GM23248 (cell line): ENCODE measurements around the gene OCSTAMP. TPM values are rescaled to one million over a fixed set of nuclear protein-coding genes. Genes with fewer than 3 reads are reported as not detected.

Experiments used
- DNase-seq: peaks from one replicate; pipeline ENCODE4 v3.0.0-alpha.2; 2015
- H2AFZ ChIP-seq: fragments of 200-600 bp; sonication (generic); 2 replicates; pipeline ENCODE4 v1.6.1; 2016; ENCODE audit warnings: antibody characterized with exemption
- H3F3A ChIP-seq: fragments of 200-600 bp; sonication (generic); 2 replicates; pipeline ENCODE4 v1.6.1; 2016; ENCODE audit warnings: mild to moderate bottlenecking, antibody characterized with exemption, mixed run types; ENCODE audit not compliant: insufficient read depth
- H3K27ac ChIP-seq: fragments of 200-600 bp; sonication (generic); 2 replicates; pipeline ENCODE4 v1.5.1; 2016; ENCODE audit warnings: mild to moderate bottlenecking
- H3K27me3 ChIP-seq: fragments of 200-600 bp; sonication (generic); replicated peaks from 2 replicates; pipeline ENCODE4 v1.6.1; 2016; ENCODE audit warnings: mild to moderate bottlenecking; ENCODE audit not compliant: insufficient read depth
- H3K36me3 ChIP-seq: fragments of 200-600 bp; sonication (generic); 2 replicates; pipeline ENCODE4 v1.6.1; 2016; ENCODE audit warnings: low read depth, mild to moderate bottlenecking
- H3K4me1 ChIP-seq: fragments of 200-600 bp; sonication (generic); 2 replicates; pipeline ENCODE4 v1.6.1; 2016; ENCODE audit warnings: mild to moderate bottlenecking; ENCODE audit not compliant: insufficient read depth
- H3K4me2 ChIP-seq: fragments of 200-600 bp; sonication (generic); one replicate; pipeline ENCODE4 v1.6.1; 2016; ENCODE audit warnings: mild to moderate bottlenecking; ENCODE audit not compliant: unreplicated experiment
- H3K4me3 ChIP-seq: fragments of 200-600 bp; sonication (generic); 2 replicates; pipeline ENCODE4 v1.5.1; 2016; ENCODE audit warnings: mild to moderate bottlenecking
- H3K79me2 ChIP-seq: fragments of 200-600 bp; sonication (generic); 2 replicates; pipeline ENCODE4 v1.6.1; 2016; ENCODE audit warnings: mild to moderate bottlenecking; ENCODE audit not compliant: insufficient read depth
- H3K9ac ChIP-seq: fragments of 200-600 bp; sonication (generic); 2 replicates; pipeline ENCODE4 v1.6.1; 2016; ENCODE audit warnings: mild to moderate bottlenecking
- H3K9me2 ChIP-seq: fragments of 200-600 bp; sonication (generic); 2 replicates; pipeline ENCODE4 v1.6.1; 2016; ENCODE audit warnings: mixed run types, mild to moderate bottlenecking, moderate library complexity; ENCODE audit not compliant: insufficient read depth
- H3K9me3 ChIP-seq: fragments of 200-600 bp; sonication (generic); one replicate; pipeline ENCODE4 v1.6.1; 2017; ENCODE audit warnings: low read depth
- H4K20me1 ChIP-seq: fragments of 200-600 bp; sonication (generic); 2 replicates; pipeline ENCODE4 v1.6.0; 2016; ENCODE audit not compliant: insufficient read depth
- EZH2 ChIP-seq: fragments of 200-600 bp; sonication (generic); IDR thresholded peaks from 2 replicates; pipeline ENCODE4 v1.6.1; 2018; ENCODE audit warnings: antibody characterized with exemption, mild to moderate bottlenecking; ENCODE audit not compliant: insufficient read depth, poor library complexity, severe bottlenecking
- EZH2phosphoT487 ChIP-seq: fragments of 200-600 bp; sonication (generic); IDR thresholded peaks from 2 replicates; pipeline ENCODE4 v1.6.1; 2018; ENCODE audit warnings: antibody characterized with exemption, moderate library complexity, mild to moderate bottlenecking, low read depth; ENCODE audit not compliant: insufficient read depth
- WGBS, 2 experiments: methylation state at CpG; one replicate each; pipeline ENCODE4 v1.1.6; 2015 to 2017; ENCODE audit warnings: low lambda C conversion rate in 2 of 2, low coverage in 1 of 2; ENCODE audit errors: missing lambda C conversion rate in 2 of 2; 5-methylcytosine and 5-hydroxymethylcytosine counted together
- in situ Hi-C: fragments of 300-500 bp; cut with MboI; formaldehyde crosslinking; loops from 2 replicates; pipeline ENCODE4 v1.15.0; 2020
- polyA plus RNA-seq: library from polyadenylated mRNA; unstranded; fragments of >200 nt; fragmentation: Nextera tagmentation; extraction: Ambion mirVana; gene quantifications from 2 replicates; pipeline ENCODE4 v1.2.1, GENCODE V29; 2016
- total RNA-seq: library from RNA; depleted of rRNA; stranded (reverse); fragments of >200 nt; shearing (Covaris generic); gene quantifications from 2 replicates; pipeline ENCODE4 v1.2.3, GENCODE V29; 2014

The OCSTAMP gene
- total and polyA plus RNA-seq, 2 experiments from 2014 or later: not detected

DNA sequence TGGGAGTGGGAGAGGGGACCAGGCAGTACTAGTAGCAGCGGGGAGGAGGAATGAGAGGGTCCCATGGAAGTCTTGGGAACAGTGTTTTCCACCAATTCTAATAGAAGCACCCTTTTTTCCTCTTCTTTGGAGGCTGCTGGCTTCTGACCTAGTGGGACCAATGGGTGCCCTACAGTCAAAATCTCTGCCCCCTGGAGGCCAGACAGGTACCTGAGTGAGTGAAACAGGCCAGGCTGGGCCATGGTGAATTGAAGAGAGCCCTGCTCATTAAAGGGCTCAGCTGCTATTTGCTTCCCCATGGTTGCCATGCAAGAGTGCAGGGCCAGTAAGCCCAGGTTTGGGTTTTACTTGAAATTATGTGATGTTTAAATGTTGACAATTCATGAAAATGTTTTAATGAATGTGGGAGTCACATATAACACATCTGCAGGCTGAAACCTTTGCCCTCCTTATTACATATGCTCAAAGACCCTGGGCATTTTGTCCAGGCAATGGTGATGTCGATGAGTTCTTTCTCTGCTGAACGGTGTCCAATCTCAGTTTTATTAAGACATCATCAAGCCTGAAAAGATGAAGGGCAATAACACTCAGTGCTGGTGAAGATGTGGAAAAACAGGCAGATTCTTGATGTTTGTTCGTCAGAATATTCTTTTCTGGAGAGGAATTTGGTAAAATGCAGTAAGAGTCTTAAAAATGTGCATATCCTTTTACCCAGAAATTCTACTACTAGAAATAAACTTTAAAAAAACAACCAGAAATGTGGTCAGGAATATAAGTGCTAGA, 42.3 kb upstream of the OCSTAMP start:
- 79 to 80% methylated on average over 4 of the region's 4 CpGs for WGBS, 2 experiments
- peak; percentile 6 for DNase-seq
- Histone ChIP-seq H4K20me1 (no peaks in the 10 kb centered on the region), H3K4me3 (no peak overlapping the region), H3K9me3 (no peaks in the 10 kb centered on the region), H3K9ac (no peak overlapping the region), H2AFZ (no peak overlapping the region), H3K27ac (no peak overlapping the region), H3K4me1 (no peaks in the 10 kb centered on the region), H3K27me3 (no peaks in the 10 kb centered on the region), H3K36me3 (no peaks in the 10 kb centered on the region), H3K4me2 (no peak overlapping the region), H3K79me2 (no peaks in the 10 kb centered on the region), H3F3A (no peaks in the 10 kb centered on the region), H3K9me2 (no peaks in the 10 kb centered on the region)
- TF ChIP-seq EZH2phosphoT487: no peak
- TF ChIP-seq EZH2: no peak
- in situ Hi-C loops: no loop called here

DNA sequence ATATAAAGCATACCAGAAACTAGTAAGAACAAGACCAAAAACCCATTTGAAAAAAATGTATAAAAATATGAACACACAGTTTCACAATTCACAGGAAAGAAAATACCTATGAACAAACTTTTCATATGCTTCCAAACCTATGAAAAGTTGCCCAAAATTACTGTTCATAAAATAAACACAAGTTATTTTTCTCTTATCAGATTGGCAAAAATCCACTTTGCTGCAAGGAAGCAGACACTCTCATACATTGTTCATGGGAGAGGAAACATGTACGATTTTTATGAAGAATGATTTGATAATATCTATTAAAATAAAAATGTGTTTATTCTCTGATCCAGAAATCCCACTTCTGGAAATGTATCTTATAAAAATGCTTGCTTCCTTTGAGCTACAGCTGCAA, 40.0 kb upstream of the OCSTAMP start:
- 86 to 89% methylated on average over 1 of the region's 1 CpG for WGBS, 2 experiments
- TF ChIP-seq EZH2phosphoT487 (no peak), EZH2 (no peak)
- Histone ChIP-seq H3K4me3 (no peak overlapping the region), H3K4me1 (no peaks in the 10 kb centered on the region), H4K20me1 (no peaks in the 10 kb centered on the region), H3K9me2 (no peaks in the 10 kb centered on the region), H3K79me2 (no peaks in the 10 kb centered on the region), H3F3A (no peaks in the 10 kb centered on the region), H2AFZ (no peak overlapping the region), H3K27ac (no peak overlapping the region), H3K9me3 (no peaks in the 10 kb centered on the region), H3K4me2 (no peak overlapping the region), H3K9ac (no peak overlapping the region), H3K36me3 (no peaks in the 10 kb centered on the region), H3K27me3 (no peaks in the 10 kb centered on the region)
- in situ Hi-C loops: no loop called here
- no peak for DNase-seq

DNA sequence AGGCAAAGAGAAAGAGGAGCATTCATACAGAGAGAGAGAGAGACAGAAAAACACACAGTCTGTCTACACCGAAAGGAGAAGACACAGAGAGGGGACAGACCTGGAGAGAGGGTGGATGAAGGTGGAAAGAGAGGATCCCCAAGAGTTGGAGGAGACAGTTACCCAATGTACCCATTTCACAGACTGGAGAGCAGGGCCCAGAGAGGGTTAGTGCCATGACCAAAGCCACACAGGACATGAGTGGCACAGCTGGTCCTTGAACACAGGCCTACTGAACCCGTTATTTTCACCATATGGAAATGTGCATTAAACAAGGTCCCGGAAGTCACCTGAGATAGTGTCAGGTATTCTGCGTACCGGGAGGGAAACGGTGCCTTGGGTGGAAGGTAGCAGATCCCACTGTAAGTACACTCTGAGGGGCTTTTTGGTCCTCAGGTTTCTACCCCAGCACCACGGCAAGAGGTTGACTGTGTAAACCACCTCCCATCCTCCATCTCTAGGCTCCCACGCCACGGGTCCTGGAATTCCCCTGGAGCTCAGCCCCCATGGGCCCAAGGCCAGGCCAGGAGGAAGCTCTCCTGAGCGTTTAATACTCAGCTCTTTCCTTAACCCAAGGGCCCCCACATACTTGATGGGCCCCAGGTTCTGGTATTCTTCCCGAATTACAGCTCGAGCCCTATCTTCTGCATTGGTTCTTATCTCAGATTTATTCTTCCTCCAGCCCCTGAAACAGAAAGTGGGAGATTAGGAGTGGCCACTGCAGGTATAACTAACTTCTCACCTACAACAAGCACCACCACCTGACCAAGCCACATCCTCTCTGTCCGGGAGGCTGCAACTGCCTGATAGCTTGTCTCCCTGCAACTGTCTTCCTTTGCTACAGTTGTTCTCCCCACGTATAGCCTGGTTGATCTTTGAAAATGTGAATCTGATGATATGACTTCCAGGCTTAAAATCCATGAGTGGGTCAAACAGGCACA, 38.4 kb upstream of the OCSTAMP start:
- no peaks in the 10 kb centered on the region for H3K79me2 ChIP-seq
- 73 to 85% methylated on average over 14 of the region's 14 CpGs for WGBS, 2 experiments
- no peaks in the 10 kb centered on the region for H4K20me1 ChIP-seq
- no peak overlapping the region for H3K9ac ChIP-seq
- no peak overlapping the region for H2AFZ ChIP-seq
- no peaks in the 10 kb centered on the region for H3F3A ChIP-seq
- no peaks in the 10 kb centered on the region for H3K4me1 ChIP-seq
- H3K4me3 ChIP-seq: no peak overlapping the region
- in situ Hi-C loops: no loop called here
- no peaks in the 10 kb centered on the region for H3K9me3 ChIP-seq
- TF ChIP-seq EZH2 (no peak), EZH2phosphoT487 (no peak)
- no peak overlapping the region for H3K4me2 ChIP-seq
- no peak overlapping the region for H3K27ac ChIP-seq
- H3K27me3 ChIP-seq: no peaks in the 10 kb centered on the region
- H3K9me2 ChIP-seq: no peaks in the 10 kb centered on the region
- H3K36me3 ChIP-seq: no peaks in the 10 kb centered on the region
- DNase-seq: no peak

- TF ChIP-seq EZH2phosphoT487 (no peak), EZH2 (no peak)
- Histone ChIP-seq H3F3A (no peaks in the 10 kb centered on the region), H4K20me1 (no peaks in the 10 kb centered on the region), H2AFZ (no peak overlapping the region), H3K4me2 (no peak overlapping the region), H3K9ac (no peak overlapping the region), H3K36me3 (no peaks in the 10 kb centered on the region), H3K9me2 (no peaks in the 10 kb centered on the region), H3K4me3 (no peak overlapping the region), H3K4me1 (no peaks in the 10 kb centered on the region), H3K79me2 (no peaks in the 10 kb centered on the region), H3K27ac (no peak overlapping the region), H3K27me3 (no peaks in the 10 kb centered on the region), H3K9me3 (no peaks in the 10 kb centered on the region)
- in situ Hi-C loops: no loop called here
- no peak for DNase-seq
- 74 to 79% methylated on average over 6 to 7 of the region's 7 CpGs for WGBS, 2 experiments
Observed at GRCh38 chr20:46587986-46588385, 37.5 kb upstream of the OCSTAMP start.
